HG02588 (cell line): ENCODE results near the gene JDP2.
"Not testable (repeated sequence)": the region's sequence is repeated elsewhere in the genome, so short reads cannot be mapped to it uniquely, and the experiment has no call there.

Experiments used
- ATAC-seq: cut with Tn5 transposase; IDR thresholded peaks from one replicate; pipeline ENCODE4 v1.9.1; 2021; ENCODE audit warnings: mild to moderate bottlenecking, moderate library complexity; ENCODE audit not compliant: unreplicated experiment

The JDP2 gene

GRCh38 chr14:75453817-75454434 is 26.1 kb downstream of the JDP2 start:
- ATAC-seq, result peak; percentile 52

GRCh38 chr14:75454963-75455546 is 27.2 kb downstream of the JDP2 start:
- ATAC-seq, result no peak

DNA sequence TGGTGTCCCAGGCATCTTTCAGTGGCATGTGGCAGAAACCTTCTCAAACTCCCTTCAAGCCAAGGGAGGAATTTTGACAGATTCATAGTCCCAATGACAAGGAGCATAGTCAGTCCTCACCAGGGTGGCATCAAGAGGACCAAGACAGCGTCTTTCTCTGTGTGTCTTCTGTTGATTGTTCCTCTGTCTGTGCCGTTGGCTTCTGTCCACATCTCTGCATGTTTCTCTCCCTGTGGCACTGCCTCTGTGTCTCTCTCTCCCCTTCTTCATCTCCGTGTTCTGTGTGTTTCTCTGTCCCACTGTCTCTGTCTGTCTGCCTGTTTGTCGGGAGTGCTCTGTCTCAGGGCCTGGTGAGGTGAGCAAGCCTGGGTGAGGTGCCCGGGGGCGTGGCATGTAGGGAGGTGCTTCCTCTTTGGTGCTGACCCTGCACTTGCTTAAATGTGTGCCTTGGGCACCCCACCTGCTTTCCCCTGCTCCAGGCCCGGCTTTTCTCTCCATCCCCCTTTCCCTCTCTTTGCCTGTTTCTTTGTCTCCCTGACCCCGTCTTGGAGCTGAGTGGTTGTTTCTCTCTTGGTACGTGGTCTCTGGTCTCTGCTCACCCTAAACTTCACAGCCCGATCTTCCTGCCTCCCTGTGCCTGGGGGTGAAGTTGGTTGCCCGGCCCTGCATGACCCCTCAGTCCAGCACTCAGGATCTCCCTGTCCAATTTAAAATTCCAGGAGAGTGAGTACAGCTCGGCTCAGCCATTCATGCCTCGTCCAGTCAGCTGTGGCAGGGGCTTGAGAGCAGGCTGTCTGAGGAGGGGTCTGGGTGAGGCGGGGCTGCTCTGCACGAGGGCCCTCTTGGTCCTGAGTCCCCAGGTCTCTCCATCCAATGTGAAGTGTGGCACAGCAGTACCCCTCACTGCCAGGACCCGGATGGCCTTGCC is 28.5 kb downstream of the JDP2 start:
- ATAC-seq, result no peak

- no peak for ATAC-seq
Observed at GRCh38 chr14:75456997-75457335, 29.1 kb downstream of the JDP2 start.

DNA sequence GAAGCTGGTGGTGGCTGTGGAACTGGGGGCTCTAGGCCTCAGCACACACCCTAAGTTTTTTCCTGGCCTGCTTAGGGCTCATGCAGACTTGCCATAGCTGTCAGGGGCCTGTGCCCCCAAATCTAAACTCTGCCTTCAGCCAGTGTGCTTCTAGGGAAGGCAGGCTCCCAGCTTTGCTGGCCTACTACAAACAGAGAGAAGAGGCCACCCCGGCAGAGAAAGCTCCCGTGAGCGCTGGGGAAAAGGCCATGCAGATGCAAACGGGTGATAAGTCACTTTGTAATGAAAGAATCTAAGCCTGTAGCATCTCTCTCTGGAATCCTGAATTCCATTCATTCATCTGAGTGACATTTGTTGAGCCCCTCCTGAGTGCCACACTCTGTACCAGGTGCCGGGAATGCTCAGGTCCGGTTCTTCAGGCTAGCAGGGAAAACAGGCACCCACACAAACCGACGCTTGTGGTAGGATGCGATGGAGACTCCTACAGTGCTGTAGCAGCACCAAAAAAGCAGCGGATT is 29.9 kb downstream of the JDP2 start:
- ATAC-seq, result no peak

DNA sequence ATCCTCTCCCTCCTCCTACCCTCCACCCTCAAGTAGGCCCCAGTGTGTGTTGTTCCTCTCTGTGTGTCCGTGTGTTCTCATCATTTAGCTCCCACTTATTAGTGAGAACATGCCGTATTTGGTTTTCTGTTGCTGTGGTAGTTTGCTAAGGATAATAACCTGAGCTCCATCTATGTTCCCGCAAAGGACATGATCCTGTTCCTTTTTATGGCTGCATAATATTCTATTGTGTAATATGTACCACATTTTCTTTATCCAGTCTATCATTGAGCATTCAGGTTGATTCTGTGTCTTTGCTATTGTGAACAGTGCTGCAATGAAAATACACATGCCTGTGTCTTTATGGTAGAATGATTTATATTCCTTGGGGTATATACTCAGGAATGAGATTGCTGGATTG is 30.5 kb downstream of the JDP2 start:
- no peak for ATAC-seq

DNA sequence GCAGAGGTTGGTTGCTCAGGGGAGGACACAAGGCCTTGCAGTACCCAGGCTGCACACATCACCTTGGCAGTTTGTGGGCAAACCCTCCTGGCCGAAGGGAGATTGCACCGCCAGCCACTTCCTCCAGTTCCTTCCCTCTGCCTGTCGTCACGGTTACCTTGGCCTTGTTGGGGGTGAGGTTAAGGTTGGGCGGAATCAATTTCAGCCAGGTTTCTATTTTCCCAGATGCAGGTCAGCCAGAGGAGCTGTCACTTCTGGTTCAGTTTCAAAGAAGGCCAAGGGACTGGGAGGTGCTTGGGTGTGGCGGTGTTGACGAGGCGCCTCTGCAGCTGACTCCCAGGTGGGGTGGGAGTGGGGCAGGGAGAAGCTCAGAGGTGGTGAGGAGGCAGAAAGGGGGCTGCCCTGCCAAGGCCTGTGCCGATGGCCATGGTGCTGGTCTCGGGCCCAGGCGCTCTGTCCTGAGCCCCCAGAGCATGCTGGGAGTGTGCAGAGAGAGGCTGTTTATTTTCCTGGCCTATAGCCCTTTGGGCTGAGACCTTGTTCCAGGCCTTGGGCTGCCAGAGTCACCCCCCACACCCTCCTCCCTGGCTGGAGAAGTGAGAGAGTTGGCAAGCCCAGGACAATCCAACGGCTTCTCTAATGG is 31.4 kb downstream of the JDP2 start:
- no peak for ATAC-seq

GRCh38 chr14:75459791-75460190 is 32.0 kb downstream of the JDP2 start:
- no peak for ATAC-seq

DNA sequence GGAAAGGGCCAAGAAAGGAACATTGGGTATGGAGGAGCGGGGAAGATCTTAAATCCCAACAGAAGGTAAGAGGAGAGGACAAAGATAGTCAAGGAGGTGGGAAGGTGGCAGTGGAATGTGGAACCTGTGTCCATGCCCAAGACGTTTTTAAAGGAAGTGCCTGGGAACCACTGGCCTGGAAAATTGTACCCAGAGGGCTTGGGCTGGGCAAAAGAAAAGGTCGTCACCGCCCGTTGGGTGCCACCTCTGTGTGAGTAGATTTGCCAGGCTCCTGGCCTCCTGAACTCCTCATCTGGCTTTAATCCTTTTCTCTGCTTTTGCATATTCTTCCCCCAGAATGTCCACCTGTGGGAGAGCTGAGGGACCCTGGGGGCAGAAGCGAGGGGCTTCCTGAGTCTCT is 32.6 kb downstream of the JDP2 start:
- no peak for ATAC-seq

DNA sequence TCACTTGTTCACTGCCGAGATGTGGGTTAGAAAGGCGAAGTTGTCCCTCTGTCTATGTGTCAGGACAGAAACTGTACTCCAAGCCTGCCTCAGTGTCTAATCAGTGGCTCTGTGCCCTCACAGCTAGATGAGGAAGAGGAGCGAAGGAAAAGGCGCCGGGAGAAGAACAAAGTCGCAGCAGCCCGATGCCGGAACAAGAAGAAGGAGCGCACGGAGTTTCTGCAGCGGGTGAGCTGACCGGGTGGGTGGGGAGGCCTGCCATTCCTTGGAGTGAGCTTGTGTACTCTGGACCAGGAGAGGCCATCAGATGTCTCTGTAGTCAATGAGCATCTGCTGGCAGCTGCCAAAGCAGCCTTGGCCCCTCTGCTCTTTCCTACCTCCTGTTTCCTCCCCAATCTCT is 33.5 kb downstream of the JDP2 start:
- ATAC-seq, result no peak

GRCh38 chr14:75461755-75462349 is 34.0 kb downstream of the JDP2 start:
- ATAC-seq, result no peak

DNA sequence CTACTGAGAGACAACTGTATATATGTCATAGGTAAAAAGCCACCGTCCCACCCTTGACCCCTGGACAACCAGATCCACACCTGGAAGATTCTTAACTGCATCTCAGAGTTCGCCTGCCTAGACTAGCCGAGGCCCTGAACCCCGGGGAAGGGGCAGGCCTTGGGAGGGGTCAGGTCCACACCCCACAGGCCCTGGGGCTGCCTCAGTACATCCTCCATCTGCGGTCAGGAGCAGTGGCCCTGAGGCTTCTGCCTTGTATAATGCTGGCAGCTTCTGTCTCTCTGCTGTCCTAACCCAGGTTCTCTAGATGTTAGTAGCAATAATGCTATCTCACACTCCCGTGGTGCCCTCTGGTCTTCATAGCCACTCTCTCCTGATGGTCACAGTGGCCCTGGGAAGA is 36.8 kb downstream of the JDP2 start:
- no peak for ATAC-seq

DNA sequence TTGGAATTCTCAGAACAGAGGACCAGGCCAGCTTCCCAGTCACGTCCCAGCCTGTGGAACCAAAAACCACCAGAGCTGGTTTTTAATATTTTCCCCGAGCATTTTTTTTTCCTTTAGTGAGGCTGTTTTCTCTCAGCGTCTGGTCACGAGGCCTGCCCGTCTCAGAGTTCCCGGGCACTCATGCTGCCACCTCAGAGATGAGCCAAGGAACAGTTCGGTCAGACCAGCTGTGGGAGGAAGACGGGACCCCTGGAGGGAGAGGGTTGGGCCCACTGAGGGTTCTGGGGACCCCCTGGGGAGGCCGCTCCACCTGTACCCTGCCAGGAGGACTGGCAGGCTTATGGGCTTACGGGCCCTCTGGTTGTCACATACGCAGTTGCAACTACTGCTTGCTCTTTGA is 39.9 kb downstream of the JDP2 start:
- ATAC-seq, result no peak

DNA sequence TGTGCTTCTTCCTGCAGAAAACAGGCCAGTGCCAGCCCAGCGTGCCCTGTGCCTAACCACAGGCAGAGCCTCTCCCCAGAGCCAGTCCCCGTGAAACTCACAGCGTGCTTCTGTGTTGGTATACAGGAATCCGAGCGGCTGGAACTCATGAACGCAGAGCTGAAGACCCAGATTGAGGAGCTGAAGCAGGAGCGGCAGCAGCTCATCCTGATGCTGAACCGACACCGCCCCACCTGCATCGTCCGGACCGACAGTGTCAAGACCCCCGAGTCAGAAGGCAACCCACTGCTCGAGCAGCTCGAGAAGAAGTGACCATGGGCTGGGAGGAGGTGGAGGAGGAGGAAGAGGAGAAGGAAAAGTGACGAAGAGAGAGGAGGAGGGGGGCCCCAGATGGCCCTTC is 41.3 kb downstream of the JDP2 start:
- ATAC-seq, result no peak

GRCh38 chr14:75469606-75470237 is 41.9 kb downstream of the JDP2 start:
- ATAC-seq, result no peak

- ATAC-seq, result no peak
Observed at GRCh38 chr14:75470238-75470797, 42.5 kb downstream of the JDP2 start.

- ATAC-seq, result no peak
Observed at GRCh38 chr14:75471059-75471458, 43.2 kb downstream of the JDP2 start.

- ATAC-seq, result not testable (repeated sequence)
Observed at GRCh38 chr14:75474127-75474526, 46.3 kb downstream of the JDP2 start.

- no peak for ATAC-seq
Observed at GRCh38 chr14:75476274-75476995, 48.6 kb downstream of the JDP2 start.

- ATAC-seq, result no peak
Observed at GRCh38 chr14:75477881-75478280, 50.1 kb downstream of the JDP2 start.
